PFSK-1 (cell line): ENCODE data around the gene ALX1.

Experiments
- FOXP2 ChIP-seq: optimal IDR thresholded peaks from 2 replicates; pipeline ENCODE3; 2011; ENCODE audit warnings: borderline replicate concordance, control low read depth, inconsistent platforms; ENCODE audit not compliant: insufficient read depth; ENCODE audit errors: extremely low read length, extremely low read depth
- POLR2AphosphoS5 ChIP-seq: IDR thresholded peaks from 2 replicates; pipeline ENCODE4 v1.6.1; 2012; ENCODE audit warnings: low read depth, mild to moderate bottlenecking, control low read depth, low read length, moderate library complexity
- TAF1 ChIP-seq: IDR thresholded peaks from 2 replicates; pipeline ENCODE4 v1.6.1; 2012; ENCODE audit warnings: low read length, control low read depth, borderline replicate concordance; ENCODE audit not compliant: insufficient read depth

GRCh38 chr12:85310456-85311076 is 30.5 kb downstream of the ALX1 start:
- no peak for TF ChIP-seq POLR2AphosphoS5
- TF ChIP-seq TAF1, result no peak
- TF ChIP-seq FOXP2, result no peak
